GM21423 (cell line): ENCODE data around the gene KCNN3.
"Not testable (repeated sequence)": the region's sequence is repeated elsewhere in the genome, so short reads cannot be mapped to it uniquely, and the experiment has no call there.

ENCODE experiments used
- ATAC-seq: cut with Tn5 transposase; IDR thresholded peaks from one replicate; pipeline ENCODE4 v1.9.1; 2021; ENCODE audit warnings: mild to moderate bottlenecking, moderate library complexity; ENCODE audit not compliant: unreplicated experiment

Gene KCNN3

DNA sequence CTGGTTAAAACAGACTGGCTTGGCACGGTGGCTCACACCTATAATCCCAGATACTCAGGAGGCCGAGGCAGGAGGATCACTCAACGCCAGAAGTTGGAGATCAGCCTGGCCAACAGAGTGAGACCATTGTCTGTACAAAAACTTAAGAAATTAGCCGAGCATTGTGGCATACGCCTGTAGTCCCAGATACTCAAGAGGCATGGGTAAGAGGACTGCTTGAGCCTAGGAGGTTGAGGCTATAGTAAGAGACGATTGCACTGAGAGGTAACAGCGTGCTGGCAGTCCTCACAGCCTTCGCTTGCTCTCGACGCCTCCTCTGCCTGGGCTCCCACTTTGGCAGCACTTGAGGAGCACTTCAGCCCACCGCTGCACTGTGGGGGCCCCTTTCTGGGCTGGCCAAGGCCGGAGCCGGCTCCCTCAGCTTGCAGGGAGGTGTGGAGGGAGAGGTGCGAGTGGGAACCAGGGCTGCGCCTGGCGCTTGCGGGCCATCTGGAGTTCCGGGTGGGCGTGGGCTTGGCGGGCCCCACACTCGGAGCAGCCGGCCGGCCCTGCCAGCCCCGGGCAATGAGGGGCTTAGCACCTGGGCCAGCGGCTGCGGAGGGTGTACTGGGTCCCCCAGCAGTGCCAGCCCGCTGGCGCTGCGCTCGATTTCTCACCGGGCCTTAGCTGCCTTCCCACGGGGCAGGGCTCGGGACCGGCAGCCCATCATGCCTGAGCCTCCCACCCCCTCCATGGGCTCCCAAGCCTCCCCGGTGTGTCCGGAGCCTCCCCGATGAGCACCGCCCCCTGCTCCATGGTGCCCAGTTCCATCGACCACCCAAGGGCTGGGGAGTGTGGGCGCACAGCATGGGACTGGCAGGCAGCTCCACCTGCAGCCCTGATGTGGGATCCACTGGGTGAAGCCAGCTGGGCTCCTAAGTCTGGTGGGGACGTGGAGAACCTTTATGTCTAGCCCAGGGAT lies 199.5 kb downstream of the KCNN3 start:
- not testable (repeated sequence) for ATAC-seq

DNA sequence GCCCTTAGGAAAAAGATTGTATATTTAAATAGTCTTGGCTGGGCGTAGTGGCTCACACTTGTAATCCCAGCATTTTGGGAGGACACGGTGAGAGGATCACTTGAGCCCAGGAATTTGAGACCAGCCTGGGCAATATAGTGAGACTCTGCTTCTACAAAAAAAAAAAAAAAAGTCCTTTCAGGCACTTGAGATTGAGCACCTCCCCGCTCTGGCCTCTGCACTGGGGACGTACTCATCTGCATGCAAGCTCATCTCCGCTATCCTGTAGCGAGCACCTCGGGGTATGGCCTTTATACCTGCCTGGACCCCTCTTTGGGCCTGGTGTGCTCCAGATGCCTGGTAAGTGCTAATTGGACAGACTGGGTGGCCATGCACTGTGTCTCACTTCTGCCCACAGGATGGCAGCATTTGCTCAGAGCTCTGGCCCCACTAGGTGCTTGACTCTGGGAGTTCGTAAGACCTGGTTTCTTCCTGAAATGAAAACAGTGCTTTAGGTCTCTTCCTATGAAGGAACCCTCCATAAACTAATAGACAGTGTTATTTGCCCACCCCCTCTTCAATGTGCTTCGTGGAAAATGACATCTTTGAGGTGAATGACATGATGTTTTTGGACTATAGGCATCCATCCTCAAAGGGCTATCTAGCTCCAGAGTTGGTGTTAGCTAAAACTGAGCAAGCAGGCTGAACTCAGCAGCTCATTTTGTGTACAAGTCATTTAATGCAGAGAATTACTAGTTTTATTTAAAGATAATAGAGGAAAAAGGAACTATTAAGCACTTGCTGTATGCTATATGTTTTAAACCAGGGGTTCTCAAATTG lies 200.4 kb downstream of the KCNN3 start:
- no peak for ATAC-seq

DNA sequence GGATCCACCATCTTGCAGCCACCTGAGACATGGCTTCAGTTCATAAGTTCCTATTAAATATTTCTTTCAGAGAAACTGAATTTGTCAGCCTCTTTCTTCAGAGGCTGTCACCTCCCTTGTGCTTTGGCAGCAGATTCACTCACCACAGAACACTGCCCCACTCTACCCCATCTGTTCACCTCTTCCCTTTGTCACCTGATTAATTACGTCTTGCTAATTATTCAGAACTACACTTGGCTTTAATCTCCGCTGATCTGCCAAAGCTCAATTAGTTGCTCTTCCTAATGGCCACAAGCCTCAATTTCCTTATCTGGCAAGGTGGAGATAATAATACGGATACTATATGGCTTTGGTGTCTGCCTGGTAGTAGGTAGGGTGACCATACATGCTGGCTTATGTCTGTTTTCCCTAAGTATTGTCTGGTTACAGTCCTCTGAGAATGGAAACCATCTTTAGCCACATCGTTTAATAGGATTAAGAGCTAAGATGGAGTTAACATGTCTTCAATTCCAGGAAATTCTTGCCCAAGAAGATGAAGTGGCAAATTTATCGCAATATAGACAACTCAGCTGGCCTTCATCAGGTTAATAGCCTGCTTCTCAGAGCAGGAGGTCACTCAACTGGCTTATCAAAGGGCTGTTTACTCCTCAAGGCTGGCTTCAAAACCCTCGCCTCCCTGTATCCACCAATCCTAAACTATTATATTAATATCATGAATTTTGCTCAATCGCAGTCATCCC lies 203.9 kb downstream of the KCNN3 start:
- no peak for ATAC-seq

DNA sequence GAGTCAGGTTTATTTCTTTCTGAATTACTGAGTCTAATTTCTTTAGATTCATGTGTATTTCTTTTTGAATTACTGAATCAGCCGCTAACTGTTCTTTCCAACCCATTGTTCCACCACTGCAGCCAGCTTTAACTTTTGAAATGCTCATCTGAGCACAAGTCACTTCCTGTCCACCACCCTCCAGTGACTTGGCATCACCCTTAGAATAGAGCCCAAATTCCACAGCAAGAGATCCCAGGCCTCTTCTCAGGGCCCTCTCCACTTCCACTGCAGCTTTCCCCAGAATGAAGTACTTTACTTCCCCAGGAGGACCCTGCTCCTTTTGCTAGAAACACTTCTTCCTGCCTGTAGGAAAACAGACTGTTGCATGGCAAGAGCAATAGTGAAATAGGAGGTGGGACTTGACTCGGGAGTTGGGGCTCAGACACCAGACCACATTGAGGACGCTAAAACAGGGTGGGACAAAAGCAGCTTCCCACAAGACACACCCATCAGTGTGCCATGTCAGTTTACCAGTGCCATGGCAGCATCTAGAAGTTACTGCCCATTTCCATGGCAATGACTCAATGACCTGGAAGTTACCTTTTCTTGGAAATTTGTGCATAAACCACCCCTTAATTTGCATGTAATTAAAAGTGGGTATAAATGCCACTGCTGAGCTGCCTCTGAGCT lies 205.6 kb downstream of the KCNN3 start:
- ATAC-seq = no peak

DNA sequence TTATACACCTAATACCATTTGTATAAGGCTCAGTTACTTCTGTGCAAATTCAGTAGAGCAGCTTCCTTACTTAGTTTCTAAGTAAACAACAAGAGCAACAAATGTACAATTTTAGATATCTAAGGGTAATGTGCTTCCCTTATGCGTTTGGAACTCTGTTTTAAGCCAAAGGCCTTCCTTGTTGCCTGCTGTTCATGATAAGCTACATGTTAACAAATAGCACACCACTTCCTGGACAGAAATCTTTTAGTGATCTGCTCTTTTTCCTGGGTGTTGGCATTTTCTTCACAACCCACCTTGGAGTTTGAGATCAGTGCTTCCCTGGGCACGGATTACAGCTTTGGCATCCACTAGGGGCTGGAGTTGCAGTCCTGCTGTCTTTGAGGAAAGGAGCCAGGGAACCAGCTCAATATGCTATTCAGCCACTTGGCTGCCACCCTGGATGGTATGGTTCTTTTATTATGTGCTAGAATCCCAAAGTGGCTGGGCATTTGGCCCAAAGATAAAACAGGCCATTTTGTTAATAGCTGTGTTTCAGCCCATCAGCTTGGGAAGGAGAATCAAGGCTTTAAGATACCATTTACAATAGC lies 206.5 kb downstream of the KCNN3 start:
- ATAC-seq = no peak

DNA sequence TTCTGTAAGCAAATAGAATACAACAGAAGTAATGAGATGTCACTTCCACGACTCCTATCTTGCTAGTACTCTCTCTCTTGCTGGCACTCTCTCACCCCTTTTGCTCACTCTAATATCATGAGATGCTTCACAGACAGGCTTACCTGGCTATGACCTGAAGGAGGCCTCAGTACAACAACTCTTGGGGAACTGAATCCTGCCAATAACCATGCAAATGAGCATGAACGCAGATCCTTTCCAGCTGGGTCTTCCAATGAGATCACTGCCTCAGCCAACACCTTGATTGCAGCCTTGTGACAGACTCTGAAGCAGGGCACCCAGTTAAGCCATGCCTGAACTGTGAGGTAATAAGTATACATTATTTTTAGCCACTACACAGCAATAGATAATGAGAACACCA lies 209.0 kb downstream of the KCNN3 start:
- ATAC-seq = no peak

DNA sequence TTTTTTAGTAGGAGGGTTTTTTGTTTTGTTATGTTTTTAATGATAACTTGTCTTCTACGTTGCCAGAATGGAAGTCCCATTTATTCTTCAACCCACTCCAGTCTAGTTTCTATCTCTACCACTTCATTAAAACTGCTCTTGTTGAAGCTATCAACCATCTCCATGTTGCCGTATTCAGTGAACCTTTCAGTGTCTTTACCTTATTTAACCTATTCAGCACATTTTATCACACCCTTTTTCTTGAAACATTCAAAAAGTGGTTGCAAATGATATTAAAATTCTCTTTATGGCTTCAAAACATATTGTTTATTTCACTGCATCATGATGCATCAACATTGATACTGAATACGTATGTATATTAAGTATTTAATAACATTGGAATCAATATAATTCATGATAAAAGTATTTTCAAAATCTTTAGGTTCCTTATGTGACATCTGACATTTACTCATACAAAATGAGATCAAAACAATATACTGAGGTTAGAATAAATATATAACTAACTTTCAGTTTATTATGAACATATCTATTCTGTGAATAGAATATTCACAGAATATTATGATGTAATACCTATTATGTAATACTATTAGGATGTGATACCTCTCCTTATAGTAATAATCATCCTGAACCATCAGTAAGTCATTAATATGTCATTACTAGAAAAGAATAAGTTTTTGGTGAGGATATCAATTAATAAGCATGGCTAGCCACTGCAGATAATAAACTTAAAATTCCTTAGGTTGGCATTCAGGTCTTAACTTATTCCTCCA lies 210.1 kb downstream of the KCNN3 start:
- ATAC-seq = no peak

DNA sequence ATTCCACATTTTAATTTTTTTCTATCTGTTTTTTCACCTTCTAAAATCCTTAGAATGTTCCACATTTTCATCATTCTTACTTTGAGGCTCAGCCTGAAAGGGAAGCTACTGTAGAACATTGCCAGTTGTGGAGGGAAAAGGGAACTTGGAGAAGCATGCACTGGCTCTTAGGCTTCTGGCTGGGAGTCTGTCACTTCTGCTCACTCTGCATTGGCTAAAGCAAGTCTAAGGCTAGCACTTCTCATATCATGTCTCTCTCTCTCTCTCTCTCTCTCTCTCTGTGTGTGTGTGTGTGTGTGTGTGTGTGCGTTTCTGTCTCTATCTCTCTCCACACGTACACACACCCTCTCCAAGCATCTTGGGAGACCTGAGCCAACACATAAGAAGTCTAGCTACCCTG lies 212.5 kb downstream of the KCNN3 start:
- no peak for ATAC-seq

DNA sequence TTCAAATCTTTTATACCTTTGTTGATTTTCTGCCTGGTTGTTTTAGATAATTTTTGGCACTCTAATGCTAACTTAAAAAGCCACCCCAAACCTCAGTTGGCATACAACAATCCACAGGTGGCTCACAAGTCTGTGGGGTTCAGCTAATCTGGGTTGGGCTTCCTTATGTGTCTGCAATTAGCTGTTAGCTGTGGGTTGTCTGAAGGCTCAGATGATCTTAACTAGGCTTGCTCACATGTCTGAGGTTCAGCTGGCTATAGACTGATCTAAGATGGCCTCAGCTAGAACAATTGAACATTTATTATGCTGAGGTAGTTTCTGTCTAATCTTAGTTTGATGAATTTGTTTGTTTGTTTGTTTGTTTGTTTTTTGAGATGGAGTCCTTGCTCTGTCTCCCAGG lies 217.2 kb downstream of the KCNN3 start:
- ATAC-seq = no peak
